Panc1 (cell line): ENCODE measurements around the gene NCKAP5.

Source experiments
- CTCF ChIP-seq: fragments of 450-650 bp; IDR thresholded peaks from 2 replicates; pipeline ENCODE4 v1.5.1; 2017; ENCODE audit warnings: mild to moderate bottlenecking
- REST ChIP-seq, 2 experiments: IDR thresholded peaks; 2 replicates each; pipeline ENCODE4 v1.6.1; 2011 to 2012; ENCODE audit warnings: low read depth in 2 of 2, control low read depth in 1 of 2, low read length in 1 of 2, mild to moderate bottlenecking in 1 of 2, moderate library complexity in 1 of 2; ENCODE audit not compliant: insufficient read depth in 1 of 2

GRCh38 chr2:132715386-132716351 lies 852.6 kb downstream of the NCKAP5 start:
- TF ChIP-seq CTCF = no peak
- no peak for TF ChIP-seq REST (IDR thresholded peaks at IDR 0.05; ENCODE audit: insufficient read depth in 1 of 2, low read depth in 2 of 2, low read length in 1 of 2)
